Uterus (tissue), 2 donors: ENCODE measurements around the gene DYNLT2B.

Source experiments
- CTCF ChIP-seq, 4 experiments: fragments of 200-600 bp in 2 of 4; fragments of 450-650 bp in 2 of 4; sonication (generic) in 2 of 4; IDR thresholded peaks; one replicate each; pipeline ENCODE4 v1.5.1; 2016 to 2019; ENCODE audit warnings: antibody characterized with exemption in 4 of 4, mild to moderate bottlenecking in 2 of 4, moderate library complexity in 1 of 4
- POLR2A ChIP-seq, 2 donors: fragments of 450-650 bp; IDR thresholded peaks; one replicate each; pipeline ENCODE4 v1.6.1; 2016; ENCODE audit warnings: antibody characterized with exemption in 2 of 2, mild to moderate bottlenecking in 1 of 2, moderate library complexity in 1 of 2

GRCh38 chr3:196280689-196281440, 37.2 kb downstream of the DYNLT2B start:
- TF ChIP-seq CTCF (IDR thresholded peaks at IDR 0.05): no peak
- no peak for TF ChIP-seq POLR2A (IDR thresholded peaks at IDR 0.05)
